Stimulated activated CD4-positive, alpha-beta T cell treated with anti-CD3 and anti-CD28 coated beads, Interleukin-1b, Interleukin-23, amount 100 ng/mL, for 24 hours (primary cell): Measurements from ENCODE around the gene SGSM1.

Source experiments
- DNase-seq, 4 experiments: peaks; one replicate each; pipeline ENCODE4 v3.0.0-alpha.2; 2020; ENCODE audit warnings: low read depth in 4 of 4, low spot score in 1 of 4

The SGSM1 gene, protein sequence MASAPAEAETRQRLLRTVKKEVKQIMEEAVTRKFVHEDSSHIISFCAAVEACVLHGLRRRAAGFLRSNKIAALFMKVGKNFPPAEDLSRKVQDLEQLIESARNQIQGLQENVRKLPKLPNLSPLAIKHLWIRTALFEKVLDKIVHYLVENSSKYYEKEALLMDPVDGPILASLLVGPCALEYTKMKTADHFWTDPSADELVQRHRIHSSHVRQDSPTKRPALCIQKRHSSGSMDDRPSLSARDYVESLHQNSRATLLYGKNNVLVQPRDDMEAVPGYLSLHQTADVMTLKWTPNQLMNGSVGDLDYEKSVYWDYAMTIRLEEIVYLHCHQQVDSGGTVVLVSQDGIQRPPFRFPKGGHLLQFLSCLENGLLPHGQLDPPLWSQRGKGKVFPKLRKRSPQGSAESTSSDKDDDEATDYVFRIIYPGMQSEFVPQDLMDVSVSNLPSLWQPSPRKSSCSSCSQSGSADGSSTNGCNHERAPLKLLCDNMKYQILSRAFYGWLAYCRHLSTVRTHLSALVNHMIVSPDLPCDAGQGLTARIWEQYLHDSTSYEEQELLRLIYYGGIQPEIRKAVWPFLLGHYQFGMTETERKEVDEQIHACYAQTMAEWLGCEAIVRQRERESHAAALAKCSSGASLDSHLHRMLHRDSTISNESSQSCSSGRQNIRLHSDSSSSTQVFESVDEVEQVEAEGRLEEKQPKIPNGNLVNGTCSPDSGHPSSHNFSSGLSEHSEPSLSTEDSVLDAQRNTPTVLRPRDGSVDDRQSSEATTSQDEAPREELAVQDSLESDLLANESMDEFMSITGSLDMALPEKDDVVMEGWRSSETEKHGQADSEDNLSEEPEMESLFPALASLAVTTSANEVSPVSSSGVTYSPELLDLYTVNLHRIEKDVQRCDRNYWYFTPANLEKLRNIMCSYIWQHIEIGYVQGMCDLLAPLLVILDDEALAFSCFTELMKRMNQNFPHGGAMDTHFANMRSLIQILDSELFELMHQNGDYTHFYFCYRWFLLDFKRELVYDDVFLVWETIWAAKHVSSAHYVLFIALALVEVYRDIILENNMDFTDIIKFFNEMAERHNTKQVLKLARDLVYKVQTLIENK

DNA sequence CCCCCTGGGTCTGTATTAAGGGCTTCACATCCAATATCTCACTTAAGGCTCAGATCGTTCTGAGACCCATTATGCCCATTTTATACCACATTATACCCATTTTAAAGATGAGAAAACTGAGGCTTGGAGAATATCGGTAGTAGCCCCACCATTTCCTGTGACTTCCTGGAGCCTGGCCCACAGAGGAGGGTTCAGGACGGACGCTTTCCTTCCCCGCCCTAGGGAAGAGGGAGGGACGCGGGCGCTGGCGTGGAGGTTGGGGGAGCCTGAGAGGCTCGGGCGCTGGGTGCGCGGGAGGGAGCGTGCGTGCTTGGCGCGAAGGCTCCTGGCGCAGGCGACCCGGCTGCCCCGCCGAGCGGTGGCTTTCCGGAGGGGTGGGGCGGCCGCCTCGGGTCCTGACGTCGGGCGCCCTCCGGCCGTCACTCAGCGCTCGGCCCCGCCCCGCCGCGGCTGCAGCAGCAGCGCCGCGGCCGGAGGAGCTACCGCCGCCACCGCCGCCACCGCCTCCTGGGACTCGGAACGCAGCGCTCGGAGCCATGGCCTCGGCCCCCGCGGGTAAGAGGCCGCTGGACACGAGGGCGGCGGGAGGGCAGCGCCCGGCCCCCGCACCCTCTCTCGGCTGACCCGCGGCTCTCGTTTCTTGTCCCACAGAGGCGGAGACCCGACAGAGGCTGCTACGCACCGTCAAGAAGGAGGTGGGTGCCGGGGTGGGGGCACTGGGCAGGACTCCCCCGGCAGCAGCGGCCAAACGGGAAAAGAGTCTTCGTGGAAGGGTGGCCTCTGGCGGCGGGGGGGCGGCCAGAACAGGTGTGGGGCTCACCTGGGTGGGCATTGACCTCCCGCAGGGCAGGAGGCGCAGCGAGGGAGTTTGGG lies at the start of gene SGSM1:
TSS of gene SGSM1 (plus strand) at position 422 of the 873 bp plus-strand sequence. CDS start at position 537, 115 bp downstream.
- DNase-seq = peak; percentile 43 to 70 (median 60)

DNA sequence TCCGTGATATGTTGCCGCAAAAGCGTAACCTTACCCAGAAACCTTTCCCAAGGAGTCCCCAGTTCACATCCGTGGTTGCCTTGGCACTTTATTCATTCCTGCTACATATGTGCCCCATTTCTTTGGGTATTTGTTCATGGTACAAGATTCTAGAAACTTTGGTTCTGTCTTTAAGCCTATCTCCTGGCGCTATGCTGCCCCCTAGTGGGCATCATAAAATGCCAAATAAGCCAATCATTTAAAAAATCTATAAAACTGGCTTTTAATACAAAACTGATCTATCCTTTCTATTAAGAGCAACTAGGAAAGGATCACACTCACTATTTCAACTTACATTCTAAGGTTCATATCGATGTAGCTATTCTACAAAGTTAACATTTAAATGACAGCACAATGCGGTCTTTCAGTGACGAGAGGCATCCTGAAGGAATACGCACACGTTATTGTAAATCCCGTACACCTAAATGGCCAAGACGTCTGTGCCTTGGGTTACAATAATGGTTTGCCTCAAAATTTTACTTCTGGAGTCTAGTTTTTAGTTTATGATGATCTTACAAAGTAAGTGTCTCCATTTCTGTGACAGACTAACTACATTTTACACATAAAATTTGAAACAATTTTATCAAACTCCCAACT lies 47.7 kb upstream of the SGSM1 start:
- DNase-seq = peak; percentile 27 to 34 (median 31)

DNA sequence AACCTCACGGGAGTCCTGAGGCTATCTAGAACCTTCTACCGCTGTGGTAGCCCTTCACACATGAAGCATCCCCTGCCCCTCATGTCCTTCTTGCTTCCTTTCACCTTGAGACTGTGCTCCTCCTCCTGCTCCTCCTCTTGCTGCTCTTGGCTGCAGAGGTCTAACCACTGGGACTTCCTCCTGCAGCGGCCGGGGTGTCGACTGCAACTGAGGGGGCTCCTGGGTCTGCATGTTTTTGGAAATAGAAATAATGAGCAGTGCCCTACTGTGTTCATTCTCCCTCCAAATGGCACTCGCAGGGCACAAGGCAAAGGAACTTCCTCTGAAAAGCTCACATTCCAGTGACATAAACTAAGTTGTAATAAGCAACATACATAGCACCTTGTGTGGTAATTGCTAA lies 46.2 kb upstream of the SGSM1 start:
- no peak for DNase-seq

DNA sequence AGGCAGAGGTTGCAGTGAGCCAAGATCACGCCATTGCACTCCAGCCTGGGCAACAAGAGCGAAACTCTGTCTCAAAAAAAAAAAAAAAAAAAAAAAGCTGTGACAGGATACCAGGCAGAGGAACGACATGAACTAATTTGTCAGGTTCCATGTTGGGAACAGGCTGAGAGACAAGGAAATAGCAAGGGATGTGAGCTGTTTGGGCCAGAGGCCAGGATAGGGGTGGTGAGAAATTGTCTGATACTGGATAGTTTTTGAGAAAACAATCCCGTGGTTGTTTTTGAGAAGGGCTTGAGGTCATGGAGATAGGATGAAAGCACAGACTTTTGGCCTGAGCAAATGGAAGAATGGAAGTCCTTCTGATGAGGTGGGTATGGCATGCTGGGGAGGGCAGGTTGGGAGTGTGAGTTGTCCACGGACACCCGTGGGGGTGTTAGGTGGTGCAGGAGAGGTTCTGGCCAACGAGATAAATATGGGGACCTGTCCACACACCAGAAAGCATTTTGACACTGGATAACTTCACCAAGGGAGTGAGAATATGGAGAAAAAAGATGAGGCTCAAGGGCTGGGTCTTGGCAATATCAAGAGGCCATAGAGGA lies 45.2 kb upstream of the SGSM1 start:
- DNase-seq = no peak

DNA sequence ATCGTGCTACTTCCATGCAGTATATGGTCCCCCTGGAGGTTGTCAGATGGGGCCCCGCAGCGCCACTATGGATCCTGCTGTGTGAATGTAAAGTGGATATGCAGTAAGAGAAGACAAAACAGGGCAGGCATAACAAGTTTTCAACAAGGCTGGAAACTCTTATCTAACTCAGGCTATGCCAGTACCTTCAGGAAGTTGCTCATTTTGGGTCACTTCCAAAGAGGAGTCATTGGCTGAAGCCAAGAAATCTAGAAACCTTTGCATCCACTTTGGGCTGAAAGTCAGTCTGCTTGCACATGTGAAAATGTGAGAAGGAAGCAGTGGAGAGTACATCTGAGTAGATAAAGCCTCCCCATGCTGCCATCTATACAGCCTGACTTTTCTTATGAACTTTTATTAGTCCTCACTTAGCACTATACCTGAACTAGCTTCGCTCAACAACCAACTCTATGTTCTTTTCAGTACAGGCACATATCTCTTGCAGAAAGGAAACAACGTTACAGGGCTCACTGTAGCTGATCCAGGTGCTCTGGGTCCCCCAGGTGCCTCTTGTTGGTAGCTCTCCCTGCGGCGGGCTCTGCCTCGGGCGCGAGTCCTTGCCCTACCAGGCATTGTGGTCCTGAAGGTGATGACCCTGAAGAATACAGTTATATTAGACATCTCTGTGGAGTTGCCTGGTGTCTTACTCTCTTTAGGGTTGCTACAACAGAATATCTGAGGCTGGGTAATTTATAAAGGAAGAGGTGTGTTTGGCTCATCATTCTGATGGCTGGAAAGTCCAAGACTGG lies 43.9 kb upstream of the SGSM1 start:
- DNase-seq = no peak

DNA sequence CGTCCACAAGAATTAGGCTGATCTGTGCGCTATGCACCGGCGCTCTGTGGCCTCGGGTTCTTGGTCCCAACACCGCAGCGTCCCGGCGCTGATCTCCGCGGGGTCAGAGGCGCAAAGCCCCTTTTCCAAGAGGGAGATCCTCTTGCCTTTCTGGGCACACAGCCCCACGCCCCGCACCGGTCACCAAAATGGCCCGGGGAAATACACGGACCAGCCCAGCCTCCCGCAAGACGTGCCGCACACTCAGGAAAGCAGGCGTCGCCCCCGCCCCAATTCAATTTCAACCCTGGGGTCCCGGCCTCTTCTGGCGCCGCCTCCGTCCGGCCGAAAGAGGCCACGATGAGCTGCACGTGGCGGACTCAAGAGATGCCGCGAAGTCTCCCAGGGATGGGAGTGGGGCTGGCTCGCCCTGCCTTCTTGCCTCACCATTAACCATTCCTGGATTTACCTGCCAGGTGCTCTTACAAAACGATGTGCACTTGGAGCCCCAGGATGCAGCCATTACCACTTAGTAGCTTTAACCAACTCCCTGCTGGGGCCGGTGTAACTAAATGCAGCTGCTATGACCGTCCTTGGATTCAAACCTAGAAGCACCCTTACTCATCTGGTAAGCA lies 42.0 kb upstream of the SGSM1 start:
- DNase-seq = no peak

DNA sequence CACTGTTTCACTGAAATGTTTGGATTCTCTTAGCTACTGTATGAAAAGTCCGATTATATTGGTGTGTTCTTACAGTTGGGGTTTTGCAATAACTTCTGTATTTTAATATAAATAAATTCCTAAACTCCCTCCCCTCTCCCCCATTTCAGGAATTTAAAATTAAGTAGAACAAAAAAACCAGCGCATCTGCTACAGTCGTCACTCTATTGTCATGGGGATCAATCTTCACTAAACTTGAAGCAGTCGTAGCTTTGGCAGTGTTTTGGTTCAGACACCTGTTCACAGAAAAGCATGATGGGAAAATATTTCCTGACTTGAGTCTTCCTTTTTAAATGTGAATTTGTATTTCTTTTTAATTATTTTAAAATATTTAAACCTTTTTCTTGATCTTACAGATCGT lies 40.8 kb upstream of the SGSM1 start:
- no peak for DNase-seq

DNA sequence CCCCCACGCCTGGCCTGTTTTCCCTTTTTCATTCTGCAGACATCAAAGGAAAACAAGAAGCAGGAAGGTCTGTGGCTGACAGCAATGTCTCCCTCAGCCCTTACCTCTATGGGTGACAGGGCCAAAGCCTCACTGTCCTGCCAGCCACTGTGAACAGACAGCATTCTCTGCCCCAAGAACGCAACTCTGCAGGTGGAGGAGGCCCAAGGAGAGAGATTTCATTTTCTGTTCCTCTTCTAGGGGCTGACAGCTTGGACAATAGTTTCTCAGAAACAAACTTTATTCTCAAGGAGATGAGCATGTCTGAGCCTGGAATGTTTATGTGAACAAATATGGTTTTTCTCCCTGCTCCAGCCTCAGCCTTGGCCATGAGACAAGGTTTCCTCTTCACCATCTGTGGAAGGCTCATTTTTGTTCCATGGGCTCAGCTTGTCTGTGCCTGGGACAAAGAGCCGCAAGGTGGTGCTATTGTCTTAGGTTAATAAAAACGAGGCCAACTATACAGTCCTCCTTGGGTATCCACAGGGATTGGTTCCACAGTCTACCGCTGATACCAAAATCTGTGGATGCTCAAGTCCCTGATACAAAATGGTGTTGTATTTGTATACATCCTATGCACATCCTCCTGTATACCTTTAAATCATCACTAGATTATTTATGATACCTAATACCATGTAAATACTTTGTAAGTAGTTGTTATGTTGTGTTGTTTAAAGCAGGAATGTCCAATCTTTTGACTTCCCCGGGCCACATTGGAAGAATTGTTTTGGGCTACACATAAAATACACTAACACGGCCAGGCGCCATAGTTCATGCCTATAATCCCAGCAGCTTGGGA lies 37.3 kb upstream of the SGSM1 start:
- DNase-seq = peak in 3 of 4 experiments; percentile 10 to 31 (median 18)

DNA sequence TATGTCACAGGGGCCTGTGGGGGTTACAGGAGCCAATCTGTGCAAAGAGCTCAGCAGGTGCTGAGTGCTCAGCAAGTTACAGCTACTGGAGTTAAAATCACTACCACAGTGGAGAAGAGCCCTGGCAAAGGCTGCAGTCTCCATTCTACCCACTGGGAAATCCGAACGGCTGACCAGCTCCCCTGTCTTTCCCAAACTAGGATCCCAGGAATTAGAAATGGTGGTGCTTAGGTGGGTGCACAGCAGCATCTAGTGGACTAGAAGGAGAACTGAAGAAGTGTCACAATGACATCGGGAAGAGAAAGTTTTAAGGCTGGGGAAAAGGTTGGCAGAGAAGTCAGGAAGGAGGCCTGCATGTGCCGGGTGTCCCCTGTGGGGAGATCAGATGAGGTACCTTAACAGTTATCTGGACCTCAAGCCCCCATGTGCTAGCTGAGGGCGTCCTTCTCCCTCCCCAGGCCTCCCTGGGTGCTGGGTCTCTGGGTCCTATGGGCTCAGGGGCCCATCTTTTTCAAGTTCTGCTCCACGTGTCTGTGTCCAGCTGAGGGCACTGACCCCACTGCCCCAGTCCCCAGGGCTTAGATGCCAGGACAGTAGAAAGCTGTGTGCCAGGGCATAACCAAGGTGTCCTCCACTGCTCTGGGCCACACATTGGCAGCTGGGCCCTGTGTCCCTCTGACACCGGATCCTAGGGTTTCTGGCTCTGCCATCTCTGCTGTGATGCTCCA lies 33.4 kb upstream of the SGSM1 start:
- DNase-seq = no peak

DNA sequence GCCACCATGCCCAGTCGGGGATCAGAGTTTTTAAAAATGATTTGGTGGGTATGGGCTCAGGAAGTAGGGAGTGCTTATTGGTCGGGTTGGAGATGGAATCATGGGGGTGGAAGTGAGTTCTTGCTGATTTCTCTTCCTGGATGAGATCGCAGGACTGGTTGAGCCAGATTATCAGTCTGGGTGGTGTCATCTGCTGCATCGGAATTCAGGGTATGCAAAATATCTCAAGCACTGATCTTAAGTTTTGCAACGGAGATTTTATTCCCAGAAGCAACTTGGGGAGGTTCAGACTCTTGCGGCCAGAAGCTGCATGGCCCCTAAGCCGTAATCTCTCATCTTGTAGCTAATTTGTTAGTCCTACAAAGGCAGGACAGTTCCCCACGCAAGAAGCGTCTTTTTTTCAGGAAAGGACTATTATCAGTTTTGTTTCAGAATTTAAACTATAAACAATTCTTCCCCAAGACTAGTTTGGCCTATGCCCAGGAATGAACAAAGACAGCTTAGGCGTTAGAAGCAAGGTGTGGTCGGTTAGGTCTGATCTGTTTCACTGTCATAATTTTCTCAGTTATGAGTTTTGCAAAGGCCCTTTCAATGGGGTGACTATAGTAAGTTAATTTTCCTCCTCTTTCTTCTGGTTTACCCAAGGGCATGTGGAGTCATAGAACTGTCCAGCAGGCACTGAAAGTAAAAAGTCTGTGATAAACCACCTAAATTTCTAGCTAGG lies 30.1 kb upstream of the SGSM1 start:
- DNase-seq = no peak

DNA sequence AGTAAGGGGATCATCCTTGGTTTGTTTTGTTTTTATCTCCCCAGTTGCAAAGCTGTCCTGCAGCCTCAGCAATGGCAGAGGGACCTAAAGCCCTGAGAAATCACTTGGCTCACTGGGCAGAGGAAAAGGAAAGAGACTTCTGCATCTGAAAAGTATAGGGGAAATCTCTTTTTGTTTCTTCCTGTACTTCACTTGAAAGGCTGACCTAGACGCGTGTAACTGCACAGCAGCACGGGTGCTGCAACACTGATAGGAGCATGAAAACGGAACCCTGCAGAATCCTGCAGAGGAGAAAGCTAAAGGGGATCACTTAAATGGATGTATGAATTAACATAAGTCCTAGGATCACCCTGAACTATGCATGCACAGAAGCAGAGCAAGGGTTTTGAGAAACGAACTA lies 29.5 kb upstream of the SGSM1 start:
- no peak for DNase-seq

DNA sequence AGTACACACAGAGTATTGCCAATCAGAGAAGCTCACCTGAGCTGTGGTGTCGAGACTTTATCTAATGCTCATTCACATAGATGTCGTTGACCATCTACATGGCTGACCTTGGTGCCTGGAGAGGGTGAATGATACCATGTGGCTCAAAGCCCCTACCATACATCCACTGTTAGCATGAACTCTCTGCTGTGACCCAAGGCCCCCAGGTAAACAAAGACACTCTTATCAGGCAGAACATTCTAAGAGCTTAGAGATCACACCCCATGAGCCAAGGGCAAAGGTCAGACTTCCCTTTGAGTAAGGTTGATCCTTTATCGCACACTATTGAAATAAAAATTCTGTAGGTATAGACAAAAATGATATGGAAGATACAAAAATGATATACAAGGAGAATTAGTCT lies 16.5 kb upstream of the SGSM1 start:
- DNase-seq = no peak

DNA sequence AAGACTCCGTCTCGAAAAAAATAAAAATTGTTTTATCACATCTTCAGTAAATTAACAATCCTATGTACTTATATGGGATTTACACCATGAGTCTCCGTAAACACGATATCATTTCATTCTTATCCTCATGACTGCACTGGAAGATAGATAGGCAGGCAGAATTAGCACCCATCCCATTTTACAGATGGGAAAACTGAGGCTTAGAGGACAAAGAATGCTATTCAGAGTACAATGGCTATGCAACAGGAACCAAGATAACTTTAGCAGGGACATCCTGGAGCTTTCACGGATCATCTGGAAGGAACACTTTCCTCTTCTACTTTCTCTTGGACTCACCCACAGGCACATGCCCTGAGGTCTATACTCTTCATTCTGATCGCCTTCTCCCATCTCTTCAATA lies 14.6 kb upstream of the SGSM1 start:
- DNase-seq = no peak

DNA sequence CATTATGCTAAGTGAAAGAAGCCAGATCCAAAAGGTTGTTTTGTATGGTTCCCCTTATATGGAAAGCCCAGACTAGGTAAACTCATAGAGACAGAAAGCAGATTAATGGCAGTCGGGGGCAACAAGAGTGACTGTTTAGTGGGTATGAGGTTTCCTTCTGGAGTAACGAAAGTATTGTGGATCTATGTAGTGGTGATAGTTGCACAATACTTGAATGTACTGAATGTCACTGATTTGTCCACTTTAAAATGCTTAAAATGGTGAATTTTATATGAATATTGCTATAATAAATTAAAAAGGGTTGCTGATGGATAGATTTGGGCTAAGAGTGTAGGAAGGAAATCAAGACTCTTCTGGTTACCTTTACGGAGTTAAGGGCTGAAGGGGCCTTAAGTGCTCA lies 10.0 kb upstream of the SGSM1 start:
- no peak for DNase-seq

DNA sequence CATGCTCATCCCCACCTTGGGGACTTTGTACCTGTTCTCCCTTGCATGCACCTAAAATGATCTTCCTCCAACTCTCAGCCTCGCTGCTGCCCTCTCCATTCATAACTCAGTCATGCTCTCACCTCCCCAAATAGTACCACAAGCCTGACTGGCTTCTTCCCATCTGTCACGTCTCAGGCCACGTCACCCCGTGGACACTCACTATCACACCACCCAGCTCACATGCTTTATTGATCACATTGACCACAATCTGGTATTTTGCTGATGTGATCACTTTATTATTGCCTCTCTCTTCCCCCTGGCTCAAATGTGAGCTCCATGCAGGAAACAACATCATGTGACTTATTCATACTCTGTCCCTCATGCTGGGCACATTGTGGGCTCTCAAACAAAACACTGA lies 9.2 kb upstream of the SGSM1 start:
- no peak for DNase-seq

DNA sequence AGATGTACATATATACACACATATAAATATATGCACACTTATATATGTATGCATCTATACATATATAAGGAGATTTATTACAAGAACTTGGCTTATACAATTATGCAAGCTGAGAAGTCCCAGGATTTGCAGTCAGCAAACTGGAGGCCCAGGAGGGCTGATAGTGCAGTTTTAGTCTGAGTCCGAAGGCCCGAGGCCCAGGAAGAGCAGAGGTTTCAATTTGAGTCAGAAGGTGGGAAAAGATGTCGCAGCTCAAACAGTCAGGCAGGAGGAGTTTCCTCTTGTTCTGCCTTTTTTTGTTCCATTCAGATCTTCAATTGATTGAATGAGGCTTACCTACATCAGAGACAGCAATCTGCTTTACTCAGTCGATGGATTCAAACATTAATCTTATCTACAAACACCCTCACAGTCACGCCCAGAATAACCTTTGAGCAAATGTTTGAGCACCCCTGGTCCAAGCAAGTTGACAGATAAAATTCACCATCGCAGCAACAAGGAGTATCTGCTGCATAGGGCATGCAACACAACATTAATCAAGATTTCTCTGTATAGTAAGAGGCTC lies 4.0 kb upstream of the SGSM1 start:
- peak in 1 of 4 experiments; percentile 17 for DNase-seq
